ELR (cell line): ENCODE results near the gene PCBP1.
"Not testable (repeated sequence)": the region's sequence is repeated elsewhere in the genome, so short reads cannot be mapped to it uniquely, and the experiment has no call there.

ENCODE experiments used
- DNase-seq: peaks from one replicate; pipeline ENCODE4 v3.0.0-alpha.2; 2015; ENCODE audit warnings: low read depth

PCBP1 gene

DNA sequence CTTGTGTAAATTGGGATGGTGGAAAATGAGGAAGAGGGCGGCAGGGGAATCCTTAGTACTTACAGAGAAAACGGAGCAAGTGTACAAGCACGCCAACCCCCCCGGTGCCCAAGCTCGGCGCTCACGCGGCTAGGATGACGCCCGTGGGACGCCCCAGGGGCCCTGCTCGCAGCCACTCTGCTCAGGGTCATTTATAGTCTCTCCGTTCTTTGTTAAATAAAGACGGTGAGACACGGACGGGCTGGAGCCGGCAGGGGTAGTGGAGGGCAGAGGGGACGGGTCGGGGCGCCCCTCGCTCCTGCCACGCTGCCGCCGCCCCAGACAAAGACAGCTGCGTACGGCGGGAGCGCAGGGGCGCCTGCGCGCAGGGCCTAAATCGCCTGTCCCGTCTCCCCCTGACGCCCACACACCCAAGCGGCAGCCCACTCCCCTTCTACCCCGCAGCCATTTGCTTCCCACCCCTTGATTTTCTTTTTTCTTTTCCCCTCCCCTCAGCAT lies 37.8 kb downstream of the PCBP1 start:
- peak; percentile 63 for DNase-seq

DNA sequence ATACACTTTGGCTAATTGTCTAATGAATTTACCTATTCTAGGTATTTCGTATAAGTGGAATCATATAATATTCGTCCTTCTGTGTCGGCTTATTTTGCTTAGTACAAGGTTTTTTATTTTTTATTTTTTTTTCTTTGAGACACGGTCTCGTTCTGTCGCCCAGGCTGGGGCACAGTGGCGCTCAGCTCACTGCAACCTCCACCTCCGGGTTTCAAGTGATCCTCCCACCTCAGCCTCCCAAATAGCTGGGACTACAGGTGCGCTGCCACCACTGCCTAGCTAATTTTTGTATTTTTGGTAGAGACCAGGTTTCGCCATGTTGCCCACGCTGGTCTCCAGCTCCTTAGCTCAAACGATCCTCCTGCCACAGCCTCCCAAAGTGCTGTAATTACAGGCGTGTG lies 38.2 kb downstream of the PCBP1 start:
- DNase-seq = no peak

DNA sequence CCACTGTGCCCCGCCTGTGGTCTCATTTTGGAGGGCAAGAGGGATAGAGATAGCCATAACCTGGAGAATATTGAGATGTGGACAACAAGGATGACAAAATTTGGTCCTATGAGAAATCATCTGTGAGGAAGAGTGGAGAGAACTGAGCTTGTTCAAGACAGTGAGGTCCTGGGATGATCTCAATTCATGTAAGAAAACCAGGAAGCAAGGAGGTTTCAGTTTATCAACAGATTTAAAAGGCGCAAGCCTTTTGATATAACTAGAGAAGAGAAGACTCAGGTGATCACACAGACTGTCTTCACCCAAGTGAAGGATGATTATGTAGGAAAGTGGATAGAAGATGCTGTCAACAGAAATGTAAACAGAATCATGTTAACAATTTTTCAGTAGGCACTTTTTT lies 39.1 kb downstream of the PCBP1 start:
- DNase-seq = no peak

DNA sequence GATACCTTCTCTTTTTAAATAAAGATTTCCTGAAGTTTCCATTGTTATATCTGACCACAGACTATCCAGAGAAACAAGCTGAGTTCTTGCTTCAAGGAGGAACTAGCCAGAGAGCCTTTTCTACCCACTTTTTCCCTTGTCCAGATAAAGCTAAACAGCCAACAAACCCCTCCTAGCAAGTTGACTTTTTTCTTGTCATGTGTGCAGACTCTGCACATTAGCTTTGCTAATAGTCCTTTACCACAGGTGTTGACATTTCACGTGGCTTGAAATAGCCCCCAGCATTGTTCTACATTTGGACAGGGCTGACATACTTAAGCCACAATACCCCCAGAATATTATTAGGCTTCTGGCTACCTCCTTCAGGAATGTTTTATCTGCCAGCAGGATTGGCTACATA lies 40.7 kb downstream of the PCBP1 start:
- DNase-seq = no peak

DNA sequence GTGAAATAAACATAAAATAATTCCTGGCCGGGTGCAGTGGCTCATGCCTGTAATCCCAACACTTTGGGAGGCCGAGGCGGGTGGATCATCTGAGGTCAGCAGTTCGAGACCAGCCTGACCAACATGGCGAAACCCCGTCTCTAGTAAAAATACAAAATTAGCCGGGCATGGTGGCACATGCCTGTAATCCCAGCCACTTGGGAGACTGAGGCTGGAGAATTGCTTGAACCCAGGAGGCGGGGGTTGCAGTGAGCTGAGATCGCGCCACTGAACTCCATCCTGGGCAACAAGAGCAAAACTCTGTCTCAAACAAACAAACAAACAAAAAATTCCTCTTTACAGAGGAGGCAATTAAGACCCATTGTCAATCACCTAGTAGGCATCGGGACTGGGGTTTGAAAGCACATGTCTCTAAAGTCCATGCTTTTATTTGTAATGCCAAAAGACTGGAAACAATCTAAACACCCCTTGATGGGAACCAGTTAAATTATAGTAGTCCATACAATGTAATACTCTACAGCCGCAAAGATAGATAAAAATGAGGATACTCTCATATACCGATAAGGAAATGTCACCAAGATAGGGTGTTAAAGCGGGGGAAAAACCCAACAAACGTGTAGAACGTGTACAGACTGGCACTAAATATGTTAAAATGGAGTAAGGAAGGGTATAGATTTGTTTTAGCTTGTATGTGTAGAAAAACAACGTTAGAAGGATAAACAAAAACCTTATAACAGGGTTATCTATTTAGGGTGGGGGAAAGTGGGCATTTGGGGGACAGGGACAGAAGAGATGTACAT lies 44.3 kb downstream of the PCBP1 start:
- not testable (repeated sequence) for DNase-seq

DNA sequence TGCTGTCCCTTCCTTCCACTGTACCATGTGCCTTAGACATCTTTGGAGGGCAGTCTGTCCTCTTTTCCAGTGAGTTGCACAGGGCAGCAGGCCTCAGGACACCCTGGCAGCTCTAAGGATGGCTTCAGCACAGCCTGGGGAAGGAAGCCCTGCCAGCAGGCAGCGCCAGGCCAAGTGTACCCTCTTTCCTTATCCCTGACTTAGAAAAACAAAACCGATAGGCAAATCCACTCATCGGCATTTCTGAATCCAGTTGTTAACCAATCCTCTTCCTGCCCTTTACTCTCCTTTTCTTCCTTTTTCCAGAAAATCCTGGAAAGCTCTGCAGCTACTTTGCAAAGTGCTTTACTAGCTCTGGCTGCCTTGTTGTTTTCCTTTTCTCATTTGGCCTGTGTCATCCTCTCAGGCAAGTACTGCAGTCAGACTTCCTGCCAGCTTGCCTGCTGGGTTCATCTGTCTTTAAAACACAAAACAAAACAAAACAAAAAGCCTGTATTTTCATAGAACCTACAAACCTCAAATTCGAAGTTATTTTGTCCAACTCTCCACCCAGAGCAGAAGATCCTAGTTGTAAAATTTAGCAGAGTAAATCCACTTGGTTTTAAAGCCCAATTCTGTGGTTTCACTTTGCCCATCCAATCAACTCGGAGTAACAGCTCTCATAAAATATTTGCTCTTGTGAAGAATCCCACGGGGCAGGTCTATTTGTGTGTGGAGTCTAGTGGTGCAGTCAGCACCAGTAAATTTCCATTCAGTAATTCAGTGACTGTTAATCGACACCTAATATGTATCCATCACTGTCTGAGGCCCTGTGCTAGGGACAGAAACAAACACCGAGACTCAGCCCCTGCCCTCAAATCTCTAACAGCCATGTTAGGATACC lies 45.2 kb downstream of the PCBP1 start:
- DNase-seq = peak; percentile 66

DNA sequence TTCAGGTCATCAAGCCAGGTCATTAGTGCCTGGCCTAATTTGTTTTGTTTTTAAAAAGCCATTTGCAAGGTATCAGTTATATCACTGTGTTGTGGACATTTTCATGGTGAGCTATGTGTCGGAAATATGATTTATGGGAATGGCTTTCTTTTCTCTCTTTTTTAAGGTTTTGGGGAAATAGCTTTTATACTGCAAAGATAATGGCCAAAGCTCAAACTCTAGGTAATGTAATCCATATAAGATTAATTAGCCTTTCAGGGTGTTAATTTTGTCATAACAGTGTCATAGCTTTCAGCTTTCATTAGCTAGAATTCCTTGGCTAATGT lies 45.8 kb downstream of the PCBP1 start:
- no peak for DNase-seq

DNA sequence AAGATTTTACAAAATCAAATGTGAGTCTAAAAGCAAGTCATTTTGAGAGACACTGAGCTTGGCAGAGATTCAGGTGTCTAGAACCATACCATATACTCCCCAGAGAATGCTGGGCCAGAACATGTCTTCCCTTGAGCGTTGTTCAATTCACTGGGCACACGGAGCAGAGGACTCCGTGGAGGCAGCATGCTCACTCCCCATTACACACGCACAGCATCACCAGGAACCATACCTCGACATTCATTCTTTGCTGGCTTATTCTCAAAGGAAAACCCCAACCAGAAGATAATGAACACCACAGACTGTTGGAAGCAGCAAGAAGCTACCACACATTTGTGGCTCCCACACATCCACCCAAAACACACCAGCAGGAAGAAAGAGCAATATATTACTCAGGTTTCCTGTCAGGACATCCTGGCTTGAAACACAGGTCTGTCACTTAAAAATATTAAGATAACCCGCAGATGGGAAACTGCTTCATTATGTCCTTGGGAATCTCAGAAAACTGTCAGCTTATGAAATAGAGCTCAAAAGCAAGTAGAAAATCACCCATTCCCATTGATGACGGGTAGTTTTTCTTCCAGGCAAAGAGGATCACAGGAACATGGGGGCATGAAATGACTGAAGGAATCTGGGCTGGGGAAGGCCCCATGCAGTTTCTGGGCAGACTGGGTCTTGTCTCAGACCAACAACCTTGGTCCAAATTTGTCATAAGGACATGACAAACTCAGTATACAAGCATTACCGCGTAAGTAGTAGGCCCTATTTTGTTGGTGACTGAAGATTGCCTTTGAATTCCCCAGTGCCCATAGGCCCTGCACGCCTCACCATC lies 46.4 kb downstream of the PCBP1 start:
- DNase-seq = no peak

DNA sequence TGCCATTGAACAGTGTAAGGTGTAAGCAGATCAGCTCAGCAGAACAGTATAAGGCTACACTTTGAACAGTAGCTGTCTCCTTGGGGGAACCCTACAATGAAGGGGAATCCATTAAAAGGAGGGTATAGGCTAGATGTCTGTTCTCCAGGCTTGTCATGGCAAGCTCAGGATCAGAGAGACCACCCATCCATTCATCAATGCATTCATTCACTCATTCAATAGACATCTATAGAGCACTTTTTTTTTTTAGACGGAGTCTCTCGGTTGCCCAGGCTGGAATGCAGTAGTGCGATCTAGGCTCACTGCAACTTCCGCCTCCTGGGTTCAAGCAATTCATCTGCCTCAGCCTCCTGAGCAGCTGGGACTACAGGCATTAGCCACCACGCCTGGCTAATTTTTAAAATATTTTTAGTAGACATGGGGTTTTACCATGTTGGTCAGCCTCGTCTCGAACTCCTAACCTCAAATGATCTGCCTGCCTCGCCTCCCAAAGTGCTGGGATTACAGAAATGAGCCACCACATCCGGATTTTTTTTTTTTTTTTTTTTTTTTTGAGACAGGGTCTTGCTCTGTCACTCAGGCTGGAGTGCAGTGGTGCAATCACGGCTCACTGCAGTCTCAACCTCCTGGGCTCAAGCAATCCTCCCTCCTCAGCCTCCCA lies 47.2 kb downstream of the PCBP1 start:
- not testable (repeated sequence) for DNase-seq
